ENCODE data around the gene CHRM5.

The CHRM5 gene

DNA sequence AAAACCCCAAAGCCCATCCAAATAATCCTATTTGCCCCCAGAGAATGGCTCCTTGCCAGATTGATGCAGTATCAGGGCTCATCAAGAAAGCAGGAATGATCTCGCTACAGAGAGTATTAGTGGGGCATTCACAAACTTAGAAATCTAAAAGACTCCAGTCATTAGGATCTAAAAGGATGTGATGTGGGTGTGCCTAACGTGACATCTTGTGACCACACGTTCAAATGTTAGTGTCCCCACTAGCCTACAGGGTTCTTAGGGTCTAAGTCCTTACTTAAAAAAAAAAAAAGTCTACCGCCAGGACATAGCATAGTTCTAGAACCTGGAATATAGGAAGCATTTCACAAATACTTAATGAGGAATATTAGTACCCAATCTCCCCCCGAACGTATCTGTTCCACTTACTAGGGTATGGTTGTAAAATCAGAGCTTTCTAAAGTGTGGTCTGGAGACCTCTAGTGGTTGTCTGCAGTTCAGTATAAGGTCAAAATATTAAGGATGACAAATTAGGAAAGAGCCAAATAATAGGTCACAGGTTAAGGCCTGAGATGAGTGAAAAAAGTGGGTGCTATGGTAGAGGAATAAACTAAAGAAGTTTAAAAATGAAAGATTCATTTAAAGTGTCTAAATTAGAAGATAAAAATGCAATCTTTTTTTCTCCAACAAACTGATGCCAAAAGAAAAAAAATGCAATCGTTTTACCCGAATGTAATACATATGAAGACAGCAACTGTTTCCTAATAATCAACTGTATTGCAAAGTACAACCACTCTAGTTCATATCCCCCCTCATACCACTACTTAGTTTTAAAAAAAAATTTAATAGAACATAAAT is 4.2 kb upstream of the CHRM5 start:
- Histone ChIP-seq H3K4me1 (ENCODE audit: low read depth, poor library complexity, severe bottlenecking) (no peaks in the 10 kb centered on the region), H3K27me3 (ENCODE audit: insufficient read depth, low read depth) (no peaks in the 10 kb centered on the region), H2AFZ (ENCODE audit: low read depth) (no peak overlapping the region), H3K4me3 (IDR thresholded peaks at IDR 0.05; ENCODE audit: insufficient read depth, low read depth, low read length) (no peak overlapping the region), H3K36me3 (ENCODE audit: insufficient read depth) (no peaks in the 10 kb centered on the region), H3K79me2 (ENCODE audit: insufficient read depth, low read depth) (no peaks in the 10 kb centered on the region), H3K9ac (no peak overlapping the region), H3K4me2 (no peak overlapping the region), H4K20me1 (ENCODE audit: insufficient read depth) (no peaks in the 10 kb centered on the region), H3K27ac (no peak overlapping the region)
- TF ChIP-seq, protein P1, sequence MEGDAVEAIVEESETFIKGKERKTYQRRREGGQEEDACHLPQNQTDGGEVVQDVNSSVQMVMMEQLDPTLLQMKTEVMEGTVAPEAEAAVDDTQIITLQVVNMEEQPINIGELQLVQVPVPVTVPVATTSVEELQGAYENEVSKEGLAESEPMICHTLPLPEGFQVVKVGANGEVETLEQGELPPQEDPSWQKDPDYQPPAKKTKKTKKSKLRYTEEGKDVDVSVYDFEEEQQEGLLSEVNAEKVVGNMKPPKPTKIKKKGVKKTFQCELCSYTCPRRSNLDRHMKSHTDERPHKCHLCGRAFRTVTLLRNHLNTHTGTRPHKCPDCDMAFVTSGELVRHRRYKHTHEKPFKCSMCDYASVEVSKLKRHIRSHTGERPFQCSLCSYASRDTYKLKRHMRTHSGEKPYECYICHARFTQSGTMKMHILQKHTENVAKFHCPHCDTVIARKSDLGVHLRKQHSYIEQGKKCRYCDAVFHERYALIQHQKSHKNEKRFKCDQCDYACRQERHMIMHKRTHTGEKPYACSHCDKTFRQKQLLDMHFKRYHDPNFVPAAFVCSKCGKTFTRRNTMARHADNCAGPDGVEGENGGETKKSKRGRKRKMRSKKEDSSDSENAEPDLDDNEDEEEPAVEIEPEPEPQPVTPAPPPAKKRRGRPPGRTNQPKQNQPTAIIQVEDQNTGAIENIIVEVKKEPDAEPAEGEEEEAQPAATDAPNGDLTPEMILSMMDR (conservative IDR thresholded peaks at IDR 0.05; ENCODE audit: low read depth, low read length), result peak; percentile 81

DNA sequence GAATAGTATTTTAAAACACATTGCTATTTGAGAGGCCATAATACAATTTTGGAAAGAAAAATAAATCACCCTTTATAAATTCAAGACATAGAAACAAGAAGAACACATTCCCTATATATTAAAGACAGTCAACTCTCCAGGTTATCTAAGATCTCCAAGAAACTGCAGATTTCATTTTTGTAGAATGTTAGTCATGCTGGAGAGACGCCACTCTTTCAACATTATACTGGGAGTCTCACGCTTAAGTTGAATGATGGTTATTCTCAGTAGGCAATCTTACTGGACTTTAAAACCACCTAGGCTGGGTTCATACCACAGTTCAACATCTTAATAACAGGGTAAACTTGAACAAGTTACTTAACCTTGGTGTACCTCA is 3.6 kb upstream of the CHRM5 start:
- Histone ChIP-seq H3K4me1 (ENCODE audit: low read depth, poor library complexity, severe bottlenecking) (no peaks in the 10 kb centered on the region), H3K4me3 (IDR thresholded peaks at IDR 0.05; ENCODE audit: insufficient read depth, low read depth, low read length) (no peak overlapping the region), H3K9ac (no peak overlapping the region), H2AFZ (ENCODE audit: low read depth) (no peak overlapping the region), H3K27ac (no peak overlapping the region), H4K20me1 (ENCODE audit: insufficient read depth) (no peaks in the 10 kb centered on the region), H3K27me3 (ENCODE audit: insufficient read depth, low read depth) (no peaks in the 10 kb centered on the region), H3K36me3 (ENCODE audit: insufficient read depth) (no peaks in the 10 kb centered on the region; the same call in 1 of the 2 replicates), H3K79me2 (ENCODE audit: insufficient read depth, low read depth) (no peaks in the 10 kb centered on the region), H3K4me2 (no peak overlapping the region)
- TF ChIP-seq, protein P1 (conservative IDR thresholded peaks at IDR 0.05; ENCODE audit: low read depth, low read length), result no peak

DNA sequence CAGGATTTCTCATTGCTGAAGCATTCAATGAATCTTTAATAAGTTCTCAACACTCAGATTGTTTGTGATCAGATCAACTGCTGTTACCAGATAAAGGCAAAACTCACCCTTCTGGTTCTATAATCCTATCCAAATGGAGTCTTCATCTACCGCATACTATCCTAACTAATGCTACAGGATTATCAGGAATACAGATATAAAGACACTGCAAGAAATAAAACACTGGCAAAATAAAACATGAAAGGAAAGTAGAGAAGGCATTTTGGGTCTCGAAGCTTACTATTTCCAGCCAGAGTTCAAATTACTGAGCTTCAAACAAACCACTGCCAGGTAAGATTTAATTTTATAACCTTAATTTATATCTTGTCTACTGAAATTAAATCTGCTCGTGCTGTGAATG is 524 bp downstream of the CHRM5 start:
- Histone ChIP-seq H3K36me3 (ENCODE audit: insufficient read depth) (no peaks in the 10 kb centered on the region; the same call in 1 of the 2 replicates), H3K27me3 (ENCODE audit: insufficient read depth, low read depth) (no peaks in the 10 kb centered on the region), H3K4me3 (IDR thresholded peaks at IDR 0.05; ENCODE audit: insufficient read depth, low read depth, low read length) (no peak overlapping the region), H3K4me1 (ENCODE audit: low read depth, poor library complexity, severe bottlenecking) (no peaks in the 10 kb centered on the region), H2AFZ (ENCODE audit: low read depth) (no peak overlapping the region), H3K79me2 (ENCODE audit: insufficient read depth, low read depth) (no peaks in the 10 kb centered on the region), H3K27ac (no peak overlapping the region), H3K9ac (no peak overlapping the region), H3K4me2 (no peak overlapping the region), H4K20me1 (ENCODE audit: insufficient read depth) (no peaks in the 10 kb centered on the region; the same call in 1 of the 2 replicates)
- TF ChIP-seq, protein P1 (conservative IDR thresholded peaks at IDR 0.05; ENCODE audit: low read depth, low read length), result no peak

DNA sequence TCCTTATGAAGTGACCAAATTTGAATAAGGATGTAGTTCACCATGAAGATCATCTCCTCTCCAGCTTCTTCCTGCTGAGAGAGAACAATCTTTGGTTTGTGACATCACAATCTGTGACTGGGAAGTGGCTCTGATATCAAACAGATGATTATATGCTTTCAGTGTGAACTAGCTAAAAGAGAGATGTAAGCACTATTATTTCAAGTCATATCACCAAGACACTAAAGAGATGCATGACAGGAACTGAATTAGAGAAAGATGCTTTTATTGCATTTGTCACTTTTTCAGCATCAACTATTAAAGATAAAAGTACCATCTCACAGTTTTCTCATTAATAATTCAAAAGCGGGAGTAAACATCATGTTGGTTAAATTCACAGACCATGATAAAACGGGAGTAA is 3.5 kb downstream of the CHRM5 start:
- Histone ChIP-seq H3K36me3 (ENCODE audit: insufficient read depth) (no peaks in the 10 kb centered on the region; the same call in 1 of the 2 replicates), H3K4me3 (IDR thresholded peaks at IDR 0.05; ENCODE audit: insufficient read depth, low read depth, low read length) (no peak overlapping the region), H4K20me1 (ENCODE audit: insufficient read depth) (no peaks in the 10 kb centered on the region; the same call in 1 of the 2 replicates), H3K9ac (no peak overlapping the region), H3K4me1 (ENCODE audit: low read depth, poor library complexity, severe bottlenecking) (no peaks in the 10 kb centered on the region), H3K27ac (no peak overlapping the region), H3K27me3 (ENCODE audit: insufficient read depth, low read depth) (no peaks in the 10 kb centered on the region), H2AFZ (ENCODE audit: low read depth) (no peak overlapping the region), H3K79me2 (ENCODE audit: insufficient read depth, low read depth) (no peaks in the 10 kb centered on the region), H3K4me2 (no peak overlapping the region)
- TF ChIP-seq, protein P1 (conservative IDR thresholded peaks at IDR 0.05; ENCODE audit: low read depth, low read length), result no peak
